Parathyroid adenoma (tissue), 2 donors: ENCODE results near the gene SSR4.

ENCODE experiments used
- H2AFZ ChIP-seq: fragments of 300-600 bp; sonication (generic); one replicate; pipeline ENCODE4 v1.7.0; 2017; ENCODE audit warnings: antibody characterized with exemption, mild to moderate bottlenecking
- H3K27ac ChIP-seq: fragments of 300-600 bp; sonication (generic); one replicate; pipeline ENCODE4 v1.7.0; 2017
- H3K27me3 ChIP-seq: fragments of 300-600 bp; sonication (generic); one replicate; pipeline ENCODE4 v1.7.0; 2017; ENCODE audit warnings: low read length; ENCODE audit not compliant: control insufficient read depth, insufficient read depth
- H3K36me3 ChIP-seq: fragments of 300-600 bp; sonication (generic); one replicate; pipeline ENCODE4 v1.7.0; 2017; ENCODE audit warnings: low read length; ENCODE audit not compliant: control insufficient read depth, insufficient read depth
- H3K4me1 ChIP-seq: fragments of 300-600 bp; sonication (generic); one replicate; pipeline ENCODE4 v1.7.0; 2017; ENCODE audit warnings: control low read depth
- H3K4me2 ChIP-seq: fragments of 300-600 bp; sonication (generic); one replicate; pipeline ENCODE4 v1.7.0; 2017; ENCODE audit warnings: low read length
- H3K4me3 ChIP-seq: fragments of 300-600 bp; sonication (generic); one replicate; pipeline ENCODE4 v1.7.0; 2017; ENCODE audit warnings: low read depth, low read length
- H3K79me2 ChIP-seq: fragments of 300-600 bp; sonication (generic); one replicate; pipeline ENCODE4 v1.7.0; 2017; ENCODE audit warnings: control low read depth
- H3K9ac ChIP-seq: fragments of 300-600 bp; sonication (generic); one replicate; pipeline ENCODE4 v1.7.0; 2017; ENCODE audit warnings: mild to moderate bottlenecking
- H3K9me3 ChIP-seq: fragments of 300-600 bp; sonication (generic); one replicate; pipeline ENCODE4 v1.7.0; 2017; ENCODE audit warnings: low read length; ENCODE audit not compliant: control insufficient read depth
- CTCF ChIP-seq: fragments of 300-600 bp; sonication (generic); IDR thresholded peaks from one replicate; pipeline ENCODE4 v1.7.0; 2017; ENCODE audit warnings: antibody characterized with exemption, mild to moderate bottlenecking
- donor health status: primary hyperparathyroidism.

SSR4 gene

GRCh38 chrX:153773218-153773611, 21.3 kb upstream of the SSR4 start:
- H3K4me1 ChIP-seq: no peaks in the 10 kb centered on the region

DNA sequence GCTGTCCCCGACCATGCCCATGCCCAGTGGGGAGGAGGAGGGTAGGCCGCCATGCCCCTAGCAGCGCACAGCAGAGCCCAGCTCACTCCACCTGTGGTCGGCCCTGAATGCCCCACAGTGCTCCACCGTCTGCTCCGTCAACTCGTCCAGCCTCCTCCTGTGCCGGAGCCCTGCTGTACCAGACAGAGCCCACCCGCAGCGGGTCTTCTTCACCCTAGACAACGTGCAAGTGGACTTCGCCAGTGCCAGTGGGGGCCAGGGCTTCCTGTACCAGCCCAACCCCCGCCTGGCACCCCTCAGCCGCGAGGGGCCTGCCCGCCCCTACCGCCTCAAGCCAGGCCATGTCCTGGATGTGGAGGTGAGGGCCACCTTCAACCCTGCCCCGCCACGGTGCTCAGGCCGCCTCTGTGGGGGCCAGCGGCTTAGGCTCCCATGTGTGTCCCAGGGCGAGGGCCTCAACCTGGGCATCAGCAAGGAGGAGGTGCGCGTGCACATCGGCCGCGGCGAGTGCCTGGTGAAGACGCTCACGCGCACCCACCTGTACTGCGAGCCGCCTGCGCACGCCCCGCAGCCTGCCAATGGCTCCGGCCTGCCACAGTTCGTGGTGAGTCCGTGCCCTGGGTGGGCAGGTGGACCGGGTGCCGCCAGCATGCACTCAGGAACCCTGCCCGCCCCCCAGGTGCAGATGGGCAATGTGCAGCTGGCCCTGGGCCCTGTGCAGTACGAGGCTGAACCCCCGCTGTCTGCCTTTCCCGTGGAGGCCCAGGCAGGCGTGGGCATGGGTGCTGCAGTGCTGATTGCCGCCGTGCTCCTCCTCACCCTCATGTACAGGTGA, 20.5 kb upstream of the SSR4 start:
- Histone ChIP-seq H3K9me3 (no peaks in the 10 kb centered on the region), H2AFZ (no peak overlapping the region), H3K27ac (no peak overlapping the region), H3K4me1 (no peaks in the 10 kb centered on the region), H3K27me3 (no peaks in the 10 kb centered on the region), H3K79me2 (no peaks in the 10 kb centered on the region), H3K4me3 (no peak overlapping the region), H3K4me2 (no peak overlapping the region), H3K9ac (no peak overlapping the region), H3K36me3 (no peaks in the 10 kb centered on the region)
- no peak for TF ChIP-seq CTCF

More at GRCh38 chrX:153773218-153773611, 21.3 kb upstream of the SSR4 start:
- Histone ChIP-seq H3K27ac (no peak overlapping the region), H3K9ac (no peak overlapping the region), H3K4me3 (no peak overlapping the region), H3K27me3 (no peaks in the 10 kb centered on the region), H3K79me2 (no peaks in the 10 kb centered on the region), H2AFZ (no peak overlapping the region), H3K9me3 (no peaks in the 10 kb centered on the region), H3K4me2 (no peak overlapping the region), H3K36me3 (no peaks in the 10 kb centered on the region)
- no peak for TF ChIP-seq CTCF

DNA sequence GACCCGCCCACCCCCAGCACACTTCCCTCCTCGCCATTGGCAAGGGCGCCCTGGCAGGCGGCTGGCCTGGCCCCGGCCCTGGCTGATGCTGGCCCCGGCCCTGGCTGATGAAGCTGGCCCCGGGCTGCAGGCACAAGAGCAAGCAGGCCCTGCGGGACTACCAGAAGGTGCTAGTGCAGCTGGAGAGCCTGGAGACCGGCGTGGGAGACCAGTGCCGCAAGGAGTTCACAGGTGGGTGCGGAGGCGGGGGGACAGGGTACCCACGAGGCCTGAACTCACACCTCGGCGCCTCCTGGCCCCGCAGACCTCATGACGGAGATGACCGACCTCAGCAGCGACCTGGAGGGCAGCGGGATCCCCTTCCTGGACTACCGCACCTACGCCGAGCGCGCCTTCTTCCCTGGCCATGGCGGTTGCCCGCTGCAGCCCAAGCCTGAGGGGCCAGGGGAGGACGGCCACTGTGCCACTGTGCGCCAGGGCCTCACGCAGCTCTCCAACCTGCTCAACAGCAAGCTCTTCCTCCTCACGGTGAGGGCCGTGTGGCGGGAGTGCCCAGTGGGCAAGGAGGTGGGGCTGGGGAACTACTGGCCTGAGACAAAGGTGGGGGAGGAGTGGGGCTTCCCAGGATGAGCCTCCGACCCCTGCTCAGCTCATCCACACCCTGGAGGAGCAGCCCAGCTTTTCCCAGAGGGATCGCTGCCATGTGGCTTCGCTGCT, 19.7 kb upstream of the SSR4 start:
- Histone ChIP-seq H3K4me2 (no peak overlapping the region), H3K9ac (no peak overlapping the region), H3K27me3 (no peaks in the 10 kb centered on the region), H3K27ac (no peak overlapping the region), H3K4me3 (no peak overlapping the region), H3K9me3 (no peaks in the 10 kb centered on the region), H3K4me1 (no peaks in the 10 kb centered on the region), H2AFZ (no peak overlapping the region), H3K79me2 (no peaks in the 10 kb centered on the region), H3K36me3 (no peaks in the 10 kb centered on the region)
- no peak for TF ChIP-seq CTCF

DNA sequence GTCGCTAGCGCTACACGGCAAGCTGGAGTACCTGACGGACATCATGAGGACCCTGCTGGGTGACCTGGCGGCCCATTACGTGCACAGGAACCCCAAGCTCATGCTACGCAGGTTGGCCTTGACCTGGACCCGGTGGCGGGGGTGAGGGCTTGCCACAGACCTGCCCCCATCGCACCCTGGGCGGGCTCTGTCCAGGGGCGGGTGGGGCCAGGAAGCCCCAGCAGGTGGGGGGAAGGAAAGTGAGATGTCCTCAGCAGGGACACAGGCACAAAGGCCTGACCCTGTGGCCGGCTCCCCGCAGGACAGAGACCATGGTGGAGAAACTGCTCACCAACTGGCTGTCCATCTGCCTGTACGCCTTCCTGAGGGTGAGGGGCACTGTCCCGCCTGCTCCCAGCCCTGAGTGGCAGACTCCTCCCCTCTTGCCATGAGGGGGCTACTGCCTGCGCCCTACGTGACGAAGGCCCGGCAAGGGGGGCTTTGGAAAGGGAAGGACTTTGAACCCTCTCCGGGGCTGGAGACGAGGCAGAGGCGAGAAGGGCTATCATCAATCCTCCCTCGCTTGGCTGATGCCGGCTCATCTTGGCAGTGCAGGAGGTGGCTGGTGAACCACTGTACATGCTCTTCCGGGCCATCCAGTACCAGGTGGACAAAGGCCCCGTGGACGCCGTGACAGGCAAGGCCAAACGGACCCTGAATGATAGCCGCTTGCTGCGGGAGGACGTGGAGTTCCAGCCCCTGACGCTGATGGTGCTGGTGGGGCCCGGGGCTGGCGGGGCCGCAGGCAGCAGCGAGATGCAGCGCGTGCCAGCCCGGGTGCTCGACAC, 19.0 kb upstream of the SSR4 start:
- H3K27me3 ChIP-seq: no peaks in the 10 kb centered on the region
- H3K9ac ChIP-seq: no peak overlapping the region
- H3K4me2 ChIP-seq: no peak overlapping the region
- no peak overlapping the region for H3K27ac ChIP-seq
- H3K36me3 ChIP-seq: no peaks in the 10 kb centered on the region
- H3K79me2 ChIP-seq: no peaks in the 10 kb centered on the region
- no peaks in the 10 kb centered on the region for H3K9me3 ChIP-seq
- H3K4me1 ChIP-seq: no peaks in the 10 kb centered on the region
- no peak overlapping the region for H3K4me3 ChIP-seq
- no peak overlapping the region for H2AFZ ChIP-seq
- TF ChIP-seq CTCF: no peak
